PC-9 (cell line): ENCODE data around the gene CALN1. TPM values are rescaled to one million over a fixed set of nuclear protein-coding genes. Genes with fewer than 3 reads are reported as not detected.

Experiments
- BruUV-seq: library from RNA; stranded (reverse); fragments of 400-500 nt; replicated peaks from 2 replicates; lab custom pipeline; 2021; lab: Mats Ljungman, UMichigan
- CTCF ChIA-PET: fragments of 300-600 bp; sonication (Branson Sonifier 250); formaldehyde crosslinking; loops from one replicate; lab custom pipeline; 2022; ENCODE audit warnings: antibody characterized with exemption; lab: Charles Lee
- POLR2A ChIA-PET: fragments of 300-600 bp; sonication (Branson Sonifier 250); formaldehyde crosslinking; loops from one replicate; lab custom pipeline; 2022; ENCODE audit warnings: antibody characterized with exemption; ENCODE audit not compliant: unreplicated experiment; lab: Charles Lee
- DNase-seq, 2 experiments: peaks; one replicate each; pipeline versions ENCODE4 v3.0.0 to v3.0.0-alpha.2; 2015 to 2022; ENCODE audit warnings: mixed read lengths in 1 of 2
- H2AFZ ChIP-seq: fragments of 200-600 bp; sonication (generic); 2 replicates; pipeline ENCODE4 v1.8.1; 2017; ENCODE audit warnings: antibody characterized with exemption
- H3F3A ChIP-seq: fragments of 200-600 bp; sonication (generic); 2 replicates; pipeline ENCODE4 v1.8.1; 2017; ENCODE audit warnings: antibody characterized with exemption, mild to moderate bottlenecking, low read depth; ENCODE audit not compliant: insufficient read depth
- H3K27ac ChIP-seq: fragments of 200-600 bp; sonication (generic); 2 replicates; pipeline ENCODE4 v1.6.1; 2016; ENCODE audit warnings: mixed run types
- H3K27me3 ChIP-seq: fragments of 200-600 bp; sonication (generic); 2 replicates; pipeline ENCODE4 v1.6.1; 2016; ENCODE audit warnings: low read depth, mixed run types; ENCODE audit not compliant: insufficient read depth
- H3K36me3 ChIP-seq: fragments of 200-600 bp; sonication (generic); 2 replicates; pipeline ENCODE4 v1.6.1; 2016; ENCODE audit warnings: low read depth, mixed run types
- H3K4me1 ChIP-seq: fragments of 200-600 bp; sonication (generic); replicated peaks from 2 replicates; pipeline ENCODE4 v1.6.1; 2016; ENCODE audit warnings: mixed run types; ENCODE audit not compliant: insufficient read depth
- H3K4me2 ChIP-seq: fragments of 200-600 bp; sonication (generic); 2 replicates; pipeline ENCODE4 v1.6.1; 2017; ENCODE audit warnings: mixed run types
- H3K4me3 ChIP-seq: fragments of 200-600 bp; sonication (generic); 2 replicates; pipeline ENCODE4 v1.6.1; 2016; ENCODE audit warnings: mixed run types
- H3K79me2 ChIP-seq: fragments of 200-600 bp; sonication (generic); 2 replicates; pipeline ENCODE4 v1.6.1; 2017; ENCODE audit warnings: low read depth, mixed run types
- H3K9me2 ChIP-seq: fragments of 200-600 bp; sonication (generic); 2 replicates; pipeline ENCODE4 v1.8.1; 2017; ENCODE audit warnings: mild to moderate bottlenecking; ENCODE audit not compliant: insufficient read depth
- H3K9me3 ChIP-seq: fragments of 200-600 bp; sonication (generic); 2 replicates; pipeline ENCODE4 v1.8.1; 2016; ENCODE audit warnings: low read depth; ENCODE audit not compliant: insufficient read depth
- H4K20me1 ChIP-seq: fragments of 200-600 bp; sonication (generic); 2 replicates; pipeline ENCODE4 v1.8.1; 2017; ENCODE audit not compliant: insufficient read depth
- CTCF ChIP-seq: fragments of 200-600 bp; sonication (generic); conservative IDR thresholded peaks from 2 replicates; pipeline ENCODE4 v1.6.1; 2017; ENCODE audit warnings: mixed run types, antibody characterized with exemption, mild to moderate bottlenecking, moderate library complexity
- EZH2 ChIP-seq: fragments of 200-600 bp; sonication (generic); IDR thresholded peaks from 2 replicates; pipeline ENCODE4 v1.8.0; 2017; ENCODE audit warnings: antibody characterized with exemption, low read depth
- intact Hi-C: fragments of 100-400 bp; cut with micrococcal nuclease; formaldehyde crosslinking; loops from one replicate; pipeline ENCODE4 v1.10.0; 2022; ENCODE audit not compliant: unreplicated experiment
- total RNA-seq: library from RNA; stranded (reverse); gene quantifications from 2 replicates; pipeline ENCODE4 v1.2.3, GENCODE V29; 2021

Gene CALN1
- total RNA-seq, 1 experiment from 2014 or later: not detected

GRCh38 chr7:72272479-72272878, 139.7 kb downstream of the CALN1 start:
- no peak overlapping the region for H3K4me3 ChIP-seq
- intact Hi-C loops: no loop called here
- H3K36me3 ChIP-seq: no peaks in the 10 kb centered on the region
- no peaks in the 10 kb centered on the region for H3K4me1 ChIP-seq
- no peaks in the 10 kb centered on the region for H4K20me1 ChIP-seq
- H3K9me3 ChIP-seq: no peaks in the 10 kb centered on the region
- no peaks in the 10 kb centered on the region for H3F3A ChIP-seq
- H3K9me2 ChIP-seq: no peaks in the 10 kb centered on the region
- no peaks in the 10 kb centered on the region for H3K79me2 ChIP-seq
- H3K27ac ChIP-seq: no peak overlapping the region
- no peak overlapping the region for H2AFZ ChIP-seq
- no peak overlapping the region for H3K4me2 ChIP-seq
- H3K27me3 ChIP-seq: no peaks in the 10 kb centered on the region
- no TSS peak for BruUV-seq
- POLR2A ChIA-PET: no interaction called here
- CTCF ChIA-PET: no interaction called here
- DNase-seq: no peak
- TF ChIP-seq CTCF (no peak), EZH2 (no peak)

GRCh38 chr7:72268796-72269195, 143.3 kb downstream of the CALN1 start:
- ChIA-PET CTCF (no interaction called here), POLR2A (no interaction called here)
- Histone ChIP-seq H3K27ac (no peak overlapping the region), H4K20me1 (no peaks in the 10 kb centered on the region), H3K9me3 (no peaks in the 10 kb centered on the region), H3K36me3 (no peaks in the 10 kb centered on the region), H3K9me2 (no peaks in the 10 kb centered on the region), H3K4me1 (no peaks in the 10 kb centered on the region), H3K79me2 (no peaks in the 10 kb centered on the region), H3K4me3 (no peak overlapping the region), H2AFZ (no peak overlapping the region), H3K4me2 (no peak overlapping the region), H3F3A (no peaks in the 10 kb centered on the region), H3K27me3 (no peaks in the 10 kb centered on the region)
- DNase-seq: no peak
- intact Hi-C loops: no loop called here
- no peak for TF ChIP-seq CTCF
- no peak for TF ChIP-seq EZH2
- no TSS peak for BruUV-seq

GRCh38 chr7:72268090-72268489, 144.0 kb downstream of the CALN1 start:
- Histone ChIP-seq H3K36me3 (no peaks in the 10 kb centered on the region), H3K4me2 (no peak overlapping the region), H3F3A (no peaks in the 10 kb centered on the region), H3K27ac (no peak overlapping the region), H3K4me1 (no peaks in the 10 kb centered on the region), H3K9me2 (no peaks in the 10 kb centered on the region), H3K79me2 (no peaks in the 10 kb centered on the region), H3K9me3 (no peaks in the 10 kb centered on the region), H3K4me3 (no peak overlapping the region), H3K27me3 (no peaks in the 10 kb centered on the region), H4K20me1 (no peaks in the 10 kb centered on the region), H2AFZ (no peak overlapping the region)
- DNase-seq: no peak
- ChIA-PET POLR2A (no interaction called here), CTCF (no interaction called here)
- BruUV-seq: no TSS peak
- TF ChIP-seq EZH2: no peak
- no peak for TF ChIP-seq CTCF
- intact Hi-C loops: no loop called here
